Measurements from ENCODE around the gene NXN. TPM values are rescaled to one million over a fixed set of nuclear protein-coding genes. Genes with fewer than 3 reads are reported as not detected.
"Not testable (repeated sequence)": the region's sequence is repeated elsewhere in the genome, so short reads cannot be mapped to it uniquely, and the experiment has no call there.

NXN gene
- total RNA-seq, 2 donors from 2014 or later = 124 to 201 TPM

DNA sequence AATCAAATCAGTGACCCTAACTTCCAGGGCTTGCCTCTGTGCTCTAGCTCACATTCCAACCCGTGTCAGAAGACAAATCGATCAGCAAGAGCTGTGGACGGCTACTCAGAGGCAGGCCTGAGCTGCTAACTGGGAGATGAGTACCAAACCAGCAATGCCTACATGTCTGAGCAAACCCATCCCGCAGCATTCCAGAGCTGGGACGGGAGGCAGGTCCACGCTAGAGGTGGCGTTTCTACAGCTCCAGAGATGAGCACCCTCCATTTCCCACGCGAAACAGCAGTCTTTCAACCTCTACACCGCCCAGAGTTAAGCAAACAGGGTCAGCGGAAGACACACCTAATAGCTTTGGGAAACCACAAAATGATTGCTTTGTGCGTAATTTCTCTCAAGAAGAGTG, 6.5 kb downstream of the NXN start:
- peaks cover 16% of the 10 kb centered on the region for H3K9me3 ChIP-seq (ENCODE audit: control insufficient read depth, low read length)
- Mint-ChIP-seq H3K4me1 (peaks cover 50% of the 10 kb centered on the region), H3K36me3 (ENCODE audit: low read depth) (peaks cover 60% of the 10 kb centered on the region), H3K27ac (peak overlapping the region; percentile 72), H3K27me3 (ENCODE audit: insufficient read depth) (no peaks in the 10 kb centered on the region), H3K9me3 (peaks cover 6% of the 10 kb centered on the region), H3K4me3 (no peak overlapping the region)
- H3K36me3 ChIP-seq (ENCODE audit: control insufficient read depth, insufficient read depth, low read length) = peaks cover 85% of the 10 kb centered on the region
- H3K4me1 ChIP-seq (ENCODE audit: control insufficient read depth, insufficient read depth, low read length) = peaks cover 10% of the 10 kb centered on the region
- no peak overlapping the region for H3K27ac ChIP-seq (ENCODE audit: low read depth, low read length)
- TF ChIP-seq, protein P1, sequence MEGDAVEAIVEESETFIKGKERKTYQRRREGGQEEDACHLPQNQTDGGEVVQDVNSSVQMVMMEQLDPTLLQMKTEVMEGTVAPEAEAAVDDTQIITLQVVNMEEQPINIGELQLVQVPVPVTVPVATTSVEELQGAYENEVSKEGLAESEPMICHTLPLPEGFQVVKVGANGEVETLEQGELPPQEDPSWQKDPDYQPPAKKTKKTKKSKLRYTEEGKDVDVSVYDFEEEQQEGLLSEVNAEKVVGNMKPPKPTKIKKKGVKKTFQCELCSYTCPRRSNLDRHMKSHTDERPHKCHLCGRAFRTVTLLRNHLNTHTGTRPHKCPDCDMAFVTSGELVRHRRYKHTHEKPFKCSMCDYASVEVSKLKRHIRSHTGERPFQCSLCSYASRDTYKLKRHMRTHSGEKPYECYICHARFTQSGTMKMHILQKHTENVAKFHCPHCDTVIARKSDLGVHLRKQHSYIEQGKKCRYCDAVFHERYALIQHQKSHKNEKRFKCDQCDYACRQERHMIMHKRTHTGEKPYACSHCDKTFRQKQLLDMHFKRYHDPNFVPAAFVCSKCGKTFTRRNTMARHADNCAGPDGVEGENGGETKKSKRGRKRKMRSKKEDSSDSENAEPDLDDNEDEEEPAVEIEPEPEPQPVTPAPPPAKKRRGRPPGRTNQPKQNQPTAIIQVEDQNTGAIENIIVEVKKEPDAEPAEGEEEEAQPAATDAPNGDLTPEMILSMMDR (conservative IDR thresholded peaks at IDR 0.05) = no peak
- DNase-seq = peak; percentile 85
- 92 to 97% methylated on average over 12 of the region's 12 CpGs for WGBS, 2 experiments (ENCODE audit: insufficient coverage in 1 of 2, insufficient read length in 1 of 2)
- H3K27me3 ChIP-seq (ENCODE audit: control insufficient read depth, insufficient read depth, low read length, poor library complexity, severe bottlenecking) = no peaks in the 10 kb centered on the region
- no peak overlapping the region for H3K4me3 ChIP-seq (ENCODE audit: low read length)
- H3K9ac ChIP-seq (ENCODE audit: extremely low read depth, low read length, poor library complexity, severe bottlenecking) = no peak overlapping the region

DNA sequence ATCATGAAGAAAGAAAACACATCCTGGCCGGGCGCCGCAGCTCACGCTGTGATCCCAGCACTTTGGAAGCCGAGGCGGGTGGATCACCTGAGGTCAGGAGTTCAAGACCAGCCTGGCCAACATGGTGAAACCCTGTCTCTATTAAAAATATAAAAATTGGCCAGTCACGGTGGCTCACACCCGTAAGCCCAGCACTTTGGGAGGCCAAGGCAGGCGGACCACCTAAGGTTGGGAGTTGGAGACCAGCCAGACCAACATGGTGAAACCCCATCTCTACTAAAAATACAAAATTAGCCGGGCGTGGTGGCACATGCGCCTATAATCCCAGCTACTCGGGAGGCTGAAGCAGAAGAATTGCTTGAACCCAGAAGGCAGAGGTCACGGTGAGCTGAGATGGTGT, 7.7 kb downstream of the NXN start:
- Histone ChIP-seq H3K36me3 (ENCODE audit: control insufficient read depth, insufficient read depth, low read length) (peaks cover 83% of the 10 kb centered on the region), H3K9me3 (ENCODE audit: control insufficient read depth, low read length) (peaks cover 18% of the 10 kb centered on the region)
- Mint-ChIP-seq H3K36me3 (ENCODE audit: low read depth) (peaks cover 64% of the 10 kb centered on the region), H3K4me1 (peaks cover 40% of the 10 kb centered on the region), H3K9me3 (peaks cover 11% of the 10 kb centered on the region)
- H3K27me3 ChIP-seq (ENCODE audit: control insufficient read depth, insufficient read depth, low read length, poor library complexity, severe bottlenecking); H3K27ac ChIP-seq (ENCODE audit: low read depth, low read length); H3K4me3 Mint-ChIP-seq; H3K4me1 ChIP-seq (ENCODE audit: control insufficient read depth, insufficient read depth, low read length); H3K4me3 ChIP-seq (ENCODE audit: low read length); DNase-seq; H3K27ac Mint-ChIP-seq; H3K27me3 Mint-ChIP-seq (ENCODE audit: insufficient read depth); H3K9ac ChIP-seq (ENCODE audit: extremely low read depth, low read length, poor library complexity, severe bottlenecking): not testable (repeated sequence)
- WGBS, 2 experiments (ENCODE audit: insufficient coverage in 1 of 2, insufficient read length in 1 of 2) = 92 to 97% methylated on average over 13 to 14 of the region's 14 CpGs

DNA sequence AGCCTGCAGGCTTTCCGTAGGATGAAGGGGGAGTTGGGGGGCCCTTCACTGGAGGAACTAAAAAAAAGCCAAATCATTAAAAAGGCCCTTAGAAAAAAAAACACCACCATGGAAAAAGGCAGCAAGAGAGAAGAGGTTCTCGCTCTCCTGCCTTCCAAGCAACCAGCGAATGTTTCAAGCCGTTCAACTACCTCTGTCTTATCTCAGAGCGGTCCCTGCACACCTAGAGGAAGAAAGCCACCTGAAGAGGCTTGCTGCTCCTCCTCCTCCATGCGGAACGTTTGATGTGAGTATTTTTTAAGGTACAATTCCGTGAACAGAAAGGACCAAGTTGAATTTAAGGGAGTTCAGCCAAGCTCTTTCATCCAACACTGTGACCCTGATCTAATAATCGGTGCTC, 9.2 kb downstream of the NXN start:
- no peak overlapping the region for H3K4me3 Mint-ChIP-seq
- H3K4me1 Mint-ChIP-seq = peaks cover 31% of the 10 kb centered on the region
- peaks cover 13% of the 10 kb centered on the region for H3K9me3 Mint-ChIP-seq
- H3K27ac Mint-ChIP-seq = peak overlapping the region; percentile 57
- no peak overlapping the region for H3K9ac ChIP-seq (ENCODE audit: extremely low read depth, low read length, poor library complexity, severe bottlenecking)
- TF ChIP-seq, protein P1 (conservative IDR thresholded peaks at IDR 0.05) = no peak
- peaks cover 66% of the 10 kb centered on the region for H3K36me3 Mint-ChIP-seq (ENCODE audit: low read depth)
- DNase-seq = peak; percentile 60
- peaks cover 81% of the 10 kb centered on the region for H3K36me3 ChIP-seq (ENCODE audit: control insufficient read depth, insufficient read depth, low read length)
- no peaks in the 10 kb centered on the region for H3K27me3 Mint-ChIP-seq (ENCODE audit: insufficient read depth)
- peaks cover 8% of the 10 kb centered on the region for H3K4me1 ChIP-seq (ENCODE audit: control insufficient read depth, insufficient read depth, low read length)
- peaks cover 18% of the 10 kb centered on the region for H3K9me3 ChIP-seq (ENCODE audit: control insufficient read depth, low read length)
- H3K27ac ChIP-seq (ENCODE audit: low read depth, low read length) = peak overlapping the region; percentile 44
- H3K4me3 ChIP-seq (ENCODE audit: low read length) = peak overlapping the region; percentile 64
- H3K27me3 ChIP-seq (ENCODE audit: control insufficient read depth, insufficient read depth, low read length, poor library complexity, severe bottlenecking) = no peaks in the 10 kb centered on the region
- WGBS, 2 experiments (ENCODE audit: insufficient coverage in 1 of 2, insufficient read length in 1 of 2) = 80 to 83% methylated on average over 7 to 9 of the region's 9 CpGs

DNA sequence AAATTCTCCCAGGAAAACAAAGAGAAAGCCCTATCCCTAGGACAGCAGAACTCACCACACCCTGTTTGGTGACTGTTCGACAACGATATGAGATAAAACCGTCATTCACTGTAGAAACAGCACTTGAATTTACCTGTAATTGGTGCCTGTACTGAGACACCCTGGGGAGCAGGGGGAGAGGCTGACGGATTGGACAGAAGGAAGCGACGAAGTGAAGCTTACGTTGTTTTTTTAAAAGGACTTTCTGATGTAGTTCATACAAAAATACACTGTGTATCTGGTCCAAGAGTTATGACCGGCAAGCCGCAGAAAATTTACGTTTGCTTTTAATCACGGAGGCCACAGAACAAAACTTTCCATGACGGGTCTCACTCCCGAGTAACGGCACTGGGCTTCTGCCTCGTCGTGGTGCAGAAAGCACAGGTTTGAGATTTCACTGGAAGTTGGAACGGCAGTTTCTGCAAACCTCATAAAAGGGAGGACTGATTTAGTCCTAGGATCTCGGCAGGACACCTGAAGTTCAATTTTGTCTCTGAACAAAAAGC, 9.7 kb downstream of the NXN start:
- H3K4me1 Mint-ChIP-seq = peaks cover 33% of the 10 kb centered on the region
- peaks cover 6% of the 10 kb centered on the region for H3K4me1 ChIP-seq (ENCODE audit: control insufficient read depth, insufficient read depth, low read length)
- H3K4me3 Mint-ChIP-seq = no peak overlapping the region

More for the DNA sequence above, 9.7 kb downstream of the NXN start:
- H3K9me3 ChIP-seq (ENCODE audit: control insufficient read depth, low read length) = peaks cover 18% of the 10 kb centered on the region
- 88 to 89% methylated on average over 18 of the region's 18 CpGs for WGBS, 2 experiments (ENCODE audit: insufficient coverage in 1 of 2, insufficient read length in 1 of 2)
- TF ChIP-seq, protein P1 (conservative IDR thresholded peaks at IDR 0.05) = no peak
- DNase-seq = peak; percentile 55
- H3K4me3 ChIP-seq (ENCODE audit: low read length) = no peak overlapping the region
- peak overlapping the region; percentile 44 for H3K27ac ChIP-seq (ENCODE audit: low read depth, low read length)
- no peak overlapping the region for H3K9ac ChIP-seq (ENCODE audit: extremely low read depth, low read length, poor library complexity, severe bottlenecking)
- Mint-ChIP-seq H3K36me3 (ENCODE audit: low read depth) (peaks cover 62% of the 10 kb centered on the region), H3K27me3 (ENCODE audit: insufficient read depth) (no peaks in the 10 kb centered on the region), H3K27ac (peak overlapping the region; percentile 57), H3K9me3 (peaks cover 13% of the 10 kb centered on the region)
- no peaks in the 10 kb centered on the region for H3K27me3 ChIP-seq (ENCODE audit: control insufficient read depth, insufficient read depth, low read length, poor library complexity, severe bottlenecking)
- H3K36me3 ChIP-seq (ENCODE audit: control insufficient read depth, insufficient read depth, low read length) = peaks cover 77% of the 10 kb centered on the region
